H1 (cell line): ENCODE measurements around the gene ASPDH. TPM values are rescaled to one million over a fixed set of nuclear protein-coding genes. Genes with fewer than 3 reads are reported as not detected.
A peak's percentile ranks its signal among the peaks of the same experiment; 100 is the strongest.

Experiments
- CTCF ChIA-PET: fragments of 300-600 bp; sonication (Branson Sonifier 250); formaldehyde crosslinking; loops from one replicate; lab custom pipeline; 2021; ENCODE audit not compliant: partially characterized antibody; lab: Charles Lee
- POLR2A ChIA-PET: fragments of 300-600 bp; sonication (Branson Sonifier 250); formaldehyde crosslinking; loops from one replicate; lab custom pipeline; 2021; ENCODE audit warnings: inconsistent platforms; ENCODE audit not compliant: partially characterized antibody; lab: Charles Lee
- DNase-seq, 2 experiments: peaks; one replicate each; pipeline versions ENCODE4 v3.0.0 to v3.0.0-alpha.2; 2010 to 2022; ENCODE audit warnings: low spot score in 2 of 2, low read depth in 1 of 2, mixed read lengths in 1 of 2
- FAIRE-seq: peaks from 2 replicates; lab custom pipeline; 2011; peaks lifted over from hg19 to GRCh38; lab: Jason Lieb, UNC
- H2AFZ ChIP-seq: 2 replicates; pipeline ENCODE4 v1.8.1; 2012; ENCODE audit warnings: low read length, inconsistent platforms
- H2AK5ac ChIP-seq: 2 replicates; pipeline ENCODE4 v1.6.1; 2013; ENCODE audit warnings: low read depth, low read length
- H2BK120ac ChIP-seq: replicated peaks from 2 replicates; pipeline ENCODE3; 2013; ENCODE audit warnings: low read depth, low read length, inconsistent platforms
- H2BK12ac ChIP-seq: 2 replicates; pipeline ENCODE4 v1.6.1; 2013; ENCODE audit warnings: low read depth, low read length
- H2BK15ac ChIP-seq: 2 replicates; pipeline ENCODE4 v1.6.1; 2013; ENCODE audit warnings: low read length
- H2BK20ac ChIP-seq: 2 replicates; pipeline ENCODE4 v1.6.1; 2013; ENCODE audit warnings: low read length
- H2BK5ac ChIP-seq: 2 replicates; pipeline ENCODE4 v1.6.1; 2013; ENCODE audit warnings: low read depth, low read length
- H3K14ac ChIP-seq: 2 replicates; pipeline ENCODE4 v1.6.1; 2013; ENCODE audit warnings: inconsistent platforms; ENCODE audit not compliant: insufficient read length
- H3K18ac ChIP-seq: 2 replicates; pipeline ENCODE4 v1.6.1; 2013; ENCODE audit warnings: low read length; ENCODE audit errors: extremely low read depth
- H3K23ac ChIP-seq: 2 replicates; pipeline ENCODE4 v1.6.1; 2013; ENCODE audit warnings: inconsistent platforms; ENCODE audit not compliant: insufficient read length
- H3K23me2 ChIP-seq: 2 replicates; pipeline ENCODE4 v1.6.1; 2013; ENCODE audit warnings: low read depth, low read length
- H3K27ac ChIP-seq: 2 replicates; pipeline ENCODE4 v1.6.1; 2011; ENCODE audit warnings: low read depth, low read length, inconsistent platforms
- H3K27me3 ChIP-seq, 4 experiments: replicated peaks in 1 of 4; 1 replicate in 1 of 4; 2 replicates in 3 of 4; pipeline versions ENCODE4 v1.6.1 to v1.8.1; 2011 to 2013; ENCODE audit warnings: low read length in 3 of 4, mild to moderate bottlenecking in 3 of 4, inconsistent platforms in 2 of 4, mixed read lengths in 2 of 4, moderate library complexity in 1 of 4; ENCODE audit not compliant: control insufficient read depth in 3 of 4, insufficient read depth in 3 of 4; ENCODE audit errors: extremely low read depth in 1 of 4
- H3K36me3 ChIP-seq, 4 experiments: 2 replicates each; pipeline versions ENCODE4 v1.6.1 to v1.8.1; 2011 to 2013; ENCODE audit warnings: mild to moderate bottlenecking in 4 of 4, low read length in 3 of 4, moderate library complexity in 2 of 4, control low read depth in 1 of 4, inconsistent platforms in 1 of 4; ENCODE audit not compliant: insufficient read depth in 4 of 4, control insufficient read depth in 2 of 4
- H3K4ac ChIP-seq: replicated peaks from 2 replicates; pipeline ENCODE3; 2013; ENCODE audit warnings: low read length, low read depth, mixed read lengths, inconsistent platforms; ENCODE audit not compliant: insufficient read length
- H3K4me1 ChIP-seq, 4 experiments: replicated peaks in 1 of 4; 1 replicate in 1 of 4; 2 replicates in 3 of 4; pipeline versions ENCODE4 v1.6.1 to v1.8.1; 2011 to 2013; ENCODE audit warnings: low read length in 3 of 4, inconsistent platforms in 2 of 4, mixed read lengths in 1 of 4; ENCODE audit not compliant: insufficient read depth in 4 of 4, control insufficient read depth in 3 of 4
- H3K4me2 ChIP-seq, 2 experiments: 2 replicates each; pipeline versions ENCODE4 v1.6.1 to v1.8.1; 2011 to 2013; ENCODE audit warnings: low read depth in 2 of 2, low read length in 2 of 2, control low read depth in 1 of 2, inconsistent platforms in 1 of 2, mild to moderate bottlenecking in 1 of 2; ENCODE audit not compliant: insufficient read depth in 1 of 2
- H3K4me3 ChIP-seq, 4 experiments: fragments of 200-600, 300-600 bp in 1 of 4; sonication (generic), shearing (Covaris generic), sonication (Bioruptor Twin) in 1 of 4; 2 replicates each; pipeline versions ENCODE4 v1.5.1 to v1.8.1; 2011 to 2016; ENCODE audit warnings: low read length in 4 of 4, low read depth in 3 of 4, control low read depth in 2 of 4, inconsistent platforms in 2 of 4, mild to moderate bottlenecking in 2 of 4, mixed read lengths in 1 of 4, moderate library complexity in 1 of 4; ENCODE audit not compliant: insufficient read depth in 2 of 4; ENCODE audit errors: extremely low read depth in 1 of 4
- H3K56ac ChIP-seq: replicated peaks from 2 replicates; pipeline ENCODE3; 2013; ENCODE audit warnings: low read depth, mild to moderate bottlenecking, mixed read lengths, low read length, inconsistent platforms; ENCODE audit not compliant: insufficient read length
- H3K79me1 ChIP-seq: 2 replicates; pipeline ENCODE4 v1.6.1; 2013; ENCODE audit warnings: low read depth, low read length, control low read depth
- H3K79me2 ChIP-seq, 2 experiments: 2 replicates each; pipeline versions ENCODE4 v1.6.1 to v1.8.1; 2012 to 2013; ENCODE audit warnings: low read length in 2 of 2, mild to moderate bottlenecking in 2 of 2, inconsistent platforms in 1 of 2; ENCODE audit not compliant: insufficient read depth in 2 of 2, control insufficient read depth in 1 of 2
- H3K9ac ChIP-seq, 4 experiments: replicated peaks in 1 of 4; 1 replicate in 1 of 4; 2 replicates in 3 of 4; pipeline versions ENCODE4 v1.6.1 to v1.8.1; 2011 to 2013; ENCODE audit warnings: low read depth in 3 of 4, low read length in 3 of 4, control low read depth in 2 of 4, mild to moderate bottlenecking in 2 of 4, moderate library complexity in 2 of 4, inconsistent platforms in 1 of 4; ENCODE audit errors: extremely low read depth in 1 of 4
- H3K9me3 ChIP-seq, 2 experiments: 2 replicates each; pipeline versions ENCODE4 v1.6.1 to v1.8.1; 2012 to 2013; ENCODE audit warnings: mild to moderate bottlenecking in 2 of 2, moderate library complexity in 2 of 2, control low read depth in 1 of 2, inconsistent platforms in 1 of 2, low read depth in 1 of 2, low read length in 1 of 2, mixed read lengths in 1 of 2; ENCODE audit not compliant: insufficient read depth in 2 of 2
- H4K20me1 ChIP-seq, 2 experiments: replicated peaks in 1 of 2; 2 replicates each; pipeline versions ENCODE3 to v1.8.1; 2011 to 2013; ENCODE audit warnings: inconsistent platforms in 2 of 2, low read length in 2 of 2, mild to moderate bottlenecking in 1 of 2; ENCODE audit not compliant: insufficient read depth in 2 of 2, control insufficient read depth in 1 of 2
- H4K5ac ChIP-seq: 2 replicates; pipeline ENCODE4 v1.6.1; 2013; ENCODE audit warnings: low read length, low read depth, mixed read lengths, inconsistent platforms; ENCODE audit not compliant: insufficient read length
- H4K8ac ChIP-seq: 2 replicates; pipeline ENCODE4 v1.8.0; 2013; ENCODE audit warnings: mild to moderate bottlenecking, moderate library complexity, low read length, inconsistent platforms; ENCODE audit not compliant: insufficient read depth; ENCODE audit errors: extremely low read depth
- H4K91ac ChIP-seq: replicated peaks from 2 replicates; pipeline ENCODE3; 2013; ENCODE audit warnings: low read length, mixed read lengths, inconsistent platforms; ENCODE audit not compliant: insufficient read length
- BCL11A ChIP-seq, 2 experiments: IDR thresholded peaks; one replicate each; pipeline ENCODE4 v1.6.1; 2011; ENCODE audit warnings: low read depth in 2 of 2, low read length in 2 of 2, mild to moderate bottlenecking in 2 of 2
- CEBPB ChIP-seq: IDR thresholded peaks from 2 replicates; pipeline ENCODE4 v1.6.1; 2012; ENCODE audit warnings: low read depth, low read length
- CREB1 ChIP-seq: IDR thresholded peaks from 2 replicates; pipeline ENCODE4 v1.6.1; 2012; ENCODE audit warnings: inconsistent platforms
- CTBP2 ChIP-seq: IDR thresholded peaks from 2 replicates; pipeline ENCODE4 v1.7.0; 2011; ENCODE audit warnings: borderline replicate concordance, mild to moderate bottlenecking, moderate library complexity, mixed read lengths, low read length; ENCODE audit not compliant: insufficient read depth, insufficient read length
- E2F6 ChIP-seq: IDR thresholded peaks from 2 replicates; pipeline ENCODE4 v1.6.1; 2012; ENCODE audit warnings: inconsistent platforms
- FOSL1 ChIP-seq: IDR thresholded peaks from 2 replicates; pipeline ENCODE4 v1.6.1; 2011; ENCODE audit warnings: mild to moderate bottlenecking, low read depth, low read length, moderate library complexity; ENCODE audit not compliant: insufficient read depth
- GTF2F1 ChIP-seq: IDR thresholded peaks from 2 replicates; pipeline ENCODE4 v1.6.1; 2012; ENCODE audit warnings: low read depth, low read length, improper control_type of control experiment, borderline replicate concordance
- MAFK ChIP-seq: IDR thresholded peaks from 2 replicates; pipeline ENCODE4 v1.6.1; 2012; ENCODE audit warnings: low read depth, mild to moderate bottlenecking, improper control_type of control experiment, low read length
- POLR2AphosphoS5 ChIP-seq: IDR thresholded peaks from 2 replicates; pipeline ENCODE4 v1.6.1; 2011; ENCODE audit warnings: low read depth, low read length
- POU5F1 ChIP-seq: IDR thresholded peaks from 2 replicates; pipeline ENCODE4 v1.6.1; 2011; ENCODE audit warnings: low read depth, mild to moderate bottlenecking, low read length, moderate library complexity
- SP1 ChIP-seq: IDR thresholded peaks from 2 replicates; pipeline ENCODE4 v1.6.1; 2011; ENCODE audit warnings: low read depth, low read length
- SP2 ChIP-seq: IDR thresholded peaks from 2 replicates; pipeline ENCODE4 v1.6.1; 2012; ENCODE audit warnings: mild to moderate bottlenecking, low read length, inconsistent platforms
- SRF ChIP-seq: IDR thresholded peaks from 2 replicates; pipeline ENCODE4 v1.6.1; 2011; ENCODE audit warnings: mild to moderate bottlenecking, low read depth, low read length, moderate library complexity
- TAF7 ChIP-seq: optimal IDR thresholded peaks from 2 replicates; pipeline ENCODE3; 2011; ENCODE audit warnings: low read depth, mild to moderate bottlenecking, inconsistent platforms, low read length, moderate library complexity, borderline replicate concordance
- WGBS, 2 experiments: shearing (Covaris generic) in 1 of 2; methylation state at CpG; one replicate each; pipeline versions ENCODE4 v1.1.6 to v1.1.7; 2013 to 2015; ENCODE audit warnings: low lambda C conversion rate in 2 of 2, mixed read lengths in 2 of 2, inconsistent platforms in 1 of 2, low coverage in 1 of 2, missing lambda C conversion rate in 1 of 2; ENCODE audit not compliant: insufficient replicate concordance in 2 of 2, insufficient coverage in 1 of 2, insufficient read length in 1 of 2; ENCODE audit errors: extremely low coverage in 1 of 2, missing lambda C conversion rate in 1 of 2; 5-methylcytosine and 5-hydroxymethylcytosine counted together
- polyA plus RNA-seq, 7 experiments: library from polyadenylated mRNA; depleted of rRNA in 3 of 7; stranded (reverse) in 5 of 7; unstranded in 2 of 7; fragments of >200 nt in 5 of 7; fragments of 200-250 nt in 2 of 7; gene quantifications; 1 replicate in 5 of 7; 2 replicates in 1 of 7; 4 replicates in 1 of 7; pipeline versions ENCODE4 v1.2.1 to v1.2.3, GENCODE V29; 2011 to 2013; ENCODE audit warnings: missing spikeins in 2 of 7, mixed read lengths in 2 of 7
- total RNA-seq: library from RNA; stranded (reverse); fragmentation: NEBNext Ultra II Directional; extraction: Animal tissue kit (Norgen Biotek cat#: 25700); gene quantifications from 2 replicates; pipeline ENCODE4 v1.2.1, GENCODE V29; 2021

ASPDH gene
- total and polyA plus RNA-seq, 2 of the 8 experiments (the other 6 are each of a cell fraction or from before 2014, with no cell fraction given) = not detected

- POLR2A ChIA-PET = interaction anchor here (0.6 to 2.0 kb wide), 4 partner anchors 12 to 70 kb away, joined by 3 to 8 read pairs (median 4); no protein-coding TSS in a partner anchor
- Histone ChIP-seq H3K27me3 (no peaks in the 10 kb centered on the region), H4K8ac (no peak overlapping the region), H3K79me1 (no peaks in the 10 kb centered on the region), H3K9me3 (no peaks in the 10 kb centered on the region; a peak in 1 of 4 replicates), H3K14ac (no peak overlapping the region), H2AK5ac (no peak overlapping the region), H3K18ac (no peak overlapping the region), H4K5ac (no peak overlapping the region), H3K23ac (no peak overlapping the region), H3K79me2 (no peaks in the 10 kb centered on the region), H3K4me2 (no peak overlapping the region), H2BK20ac (no peak overlapping the region), H2BK12ac (no peak overlapping the region), H3K4ac (no peak overlapping the region), H3K9ac (no peak overlapping the region), H3K4me1 (no peaks in the 10 kb centered on the region), H3K36me3 (0 out of 8 replicates have a peak, but pooled peaks cover 0 to under 1% (median 0%) of the 10 kb centered on the region in 4 experiments), H2AFZ (no peak overlapping the region), H3K23me2 (no peaks in the 10 kb centered on the region; the same call in 1 of the 2 replicates), H2BK15ac (no peak overlapping the region), H2BK120ac (no peak overlapping the region), H2BK5ac (no peak overlapping the region), H3K56ac (no peak overlapping the region), H4K20me1 (peaks cover 0 to 4% of the 10 kb centered on the region in 2 experiments), H3K4me3 (no peak overlapping the region), H4K91ac (no peak overlapping the region), H3K27ac (no peak overlapping the region)
- WGBS, 2 experiments = 26% methylated on average over 15 of the region's 15 CpGs; no CpG with 5 or more reads in 1 of the 2 experiments
- peak; percentile 89 to 99 for DNase-seq
- peak; percentile 52 for FAIRE-seq
- CTCF ChIA-PET = interaction anchor here (0.7 to 17.1 kb wide), 49 partner anchors 9 to 554 kb away, joined by 3 to 269 read pairs (median 6); partner anchors contain the start of genes ASPDH, CLEC11A, JOSD2 and POLD1
- no peak for TF ChIP-seq CTBP2
- TF ChIP-seq E2F6 = peak; percentile 23; the same call in 1 of the 2 replicates
- TF ChIP-seq CEBPB = no peak
- no peak for TF ChIP-seq MAFK
- no peak for TF ChIP-seq FOSL1
- TF ChIP-seq CREB1 = peak; percentile 57; the same call in 1 of the 2 replicates
- TF ChIP-seq SRF = peak; percentile 18; the same call in 1 of the 2 replicates
- TF ChIP-seq SP1 = no peak
- TF ChIP-seq POU5F1 = no peak
- no peak for TF ChIP-seq GTF2F1
- TF ChIP-seq SP2 = no peak
- TF ChIP-seq POLR2AphosphoS5 = no peak; the same call in 1 of the 2 replicates
- no peak for TF ChIP-seq TAF7
- no peak for TF ChIP-seq BCL11A (IDR thresholded peaks at IDR 0.05; ENCODE audit: low read depth in 2 of 2, low read length in 2 of 2)
Observed at GRCh38 chr19:50537769-50538230, 24.1 kb upstream of the ASPDH start.
